Neural cell (in vitro differentiated cells): ENCODE data around the gene CYP3A7. TPM values are rescaled to one million over a fixed set of nuclear protein-coding genes. Genes with fewer than 3 reads are reported as not detected.

Experiments used
- H2AFZ ChIP-seq: fragments of 200-600, 300-800 bp; sonication (generic), shearing (Covaris generic); 2 replicates; pipeline ENCODE4 v1.6.0; 2014; ENCODE audit warnings: low read depth, mild to moderate bottlenecking, antibody characterized with exemption, low read length, moderate library complexity
- H3F3A ChIP-seq: fragments of 200-600 bp; shearing (Covaris generic); 2 replicates; pipeline ENCODE4 v1.6.1; 2016; ENCODE audit warnings: mild to moderate bottlenecking, moderate library complexity, mixed read lengths, antibody characterized with exemption, low read length; ENCODE audit not compliant: insufficient read depth, poor library complexity, severe bottlenecking
- H3K27ac ChIP-seq: fragments of 200-600, 300-800 bp; sonication (generic), shearing (Covaris generic); 2 replicates; pipeline ENCODE4 v1.5.1; 2014; ENCODE audit warnings: mild to moderate bottlenecking, low read length, moderate library complexity
- H3K27me3 ChIP-seq: fragments of 300-800, 200-600 bp; sonication (generic), shearing (Covaris generic); 2 replicates; pipeline ENCODE4 v1.6.0; 2014; ENCODE audit warnings: mild to moderate bottlenecking, low read depth, low read length, moderate library complexity; ENCODE audit not compliant: insufficient read depth
- H3K36me3 ChIP-seq: fragments of 300-800, 200-600 bp; sonication (generic), shearing (Covaris generic); 2 replicates; pipeline ENCODE4 v1.5.1; 2014; ENCODE audit warnings: mild to moderate bottlenecking, antibody characterized with exemption, low read length, moderate library complexity; ENCODE audit not compliant: insufficient read depth
- H3K4me2 ChIP-seq: fragments of 300-800, 200-600 bp; sonication (generic), shearing (Covaris generic); 2 replicates; pipeline ENCODE4 v1.6.0; 2014; ENCODE audit warnings: mild to moderate bottlenecking, low read length
- H3K4me3 ChIP-seq: fragments of 300-800, 200-600 bp; sonication (generic), shearing (Covaris generic); 2 replicates; pipeline ENCODE4 v1.5.1; 2014; ENCODE audit warnings: mild to moderate bottlenecking, low read length, moderate library complexity
- H3K79me2 ChIP-seq: fragments of 200-600 bp; shearing (Covaris generic); replicated peaks from 2 replicates; pipeline ENCODE4 v1.6.0; 2014; ENCODE audit warnings: mild to moderate bottlenecking, low read length, moderate library complexity; ENCODE audit not compliant: insufficient read depth
- H3K9ac ChIP-seq: fragments of 300-800, 200-600 bp; sonication (generic), shearing (Covaris generic); 2 replicates; pipeline ENCODE4 v1.6.1; 2016; ENCODE audit warnings: mild to moderate bottlenecking, low read length, mixed read lengths
- H3K9me2 ChIP-seq: fragments of 200-600 bp; shearing (Covaris generic); 2 replicates; pipeline ENCODE4 v1.6.1; 2016; ENCODE audit warnings: mild to moderate bottlenecking, low read length, mixed read lengths; ENCODE audit not compliant: insufficient read depth
- H3K9me3 ChIP-seq: fragments of 200-600, 300-800 bp; sonication (generic), shearing (Covaris generic); 2 replicates; pipeline ENCODE4 v1.6.1; 2016; ENCODE audit warnings: mild to moderate bottlenecking, mixed run types, low read length, moderate library complexity, mixed read lengths
- H4K20me1 ChIP-seq: fragments of 200-600 bp; shearing (Covaris generic); 2 replicates; pipeline ENCODE4 v1.6.1; 2016; ENCODE audit warnings: mild to moderate bottlenecking, mixed run types; ENCODE audit not compliant: insufficient read depth
- EP300 ChIP-seq: fragments of 450-650 bp; conservative IDR thresholded peaks from 2 replicates; pipeline ENCODE4 v1.6.1; 2014; ENCODE audit warnings: antibody characterized with exemption, mild to moderate bottlenecking, moderate library complexity; ENCODE audit not compliant: poor library complexity, severe bottlenecking
- EZH2 ChIP-seq: fragments of 200-600, 300-800 bp; shearing (Covaris generic), sonication (generic); IDR thresholded peaks from 2 replicates; pipeline ENCODE4 v1.6.1; 2014; ENCODE audit warnings: antibody characterized with exemption, low read length, borderline replicate concordance, mild to moderate bottlenecking; ENCODE audit not compliant: insufficient read depth, poor library complexity, severe bottlenecking
- MXI1 ChIP-seq: fragments of 450-650 bp; conservative IDR thresholded peaks from 2 replicates; pipeline ENCODE4 v1.6.1; 2014; ENCODE audit warnings: antibody characterized with exemption, mild to moderate bottlenecking; ENCODE audit not compliant: poor library complexity, severe bottlenecking
- POLR2AphosphoS5 ChIP-seq: IDR thresholded peaks from 2 replicates; pipeline ENCODE4 v1.6.1; 2012
- RAD21 ChIP-seq: fragments of 450-650 bp; conservative IDR thresholded peaks from 2 replicates; pipeline ENCODE4 v1.6.1; 2014; ENCODE audit warnings: antibody characterized with exemption, mild to moderate bottlenecking, moderate library complexity
- SMC3 ChIP-seq: fragments of 450-650 bp; conservative IDR thresholded peaks from 2 replicates; pipeline ENCODE4 v1.6.1; 2014; ENCODE audit warnings: antibody characterized with exemption, mild to moderate bottlenecking, moderate library complexity; ENCODE audit not compliant: poor library complexity
- TAF1 ChIP-seq: IDR thresholded peaks from 2 replicates; pipeline ENCODE4 v1.6.1; 2012; ENCODE audit warnings: low read depth
- polyA plus RNA-seq: library from polyadenylated mRNA; depleted of rRNA; stranded (reverse); fragments of >200 nt; gene quantifications from 2 replicates; pipeline ENCODE4 v1.2.3, GENCODE V29; 2014
- TF ChIP-seq, protein P1 (sequence below): IDR thresholded peaks from 2 replicates; pipeline ENCODE4 v1.6.1; 2012; ENCODE audit warnings: borderline replicate concordance
- TF ChIP-seq, protein P2 (sequence below): fragments of 450-650 bp; IDR thresholded peaks from 2 replicates; pipeline ENCODE4 v1.5.1; 2014; ENCODE audit warnings: antibody characterized with exemption, mild to moderate bottlenecking, moderate library complexity; ENCODE audit not compliant: poor library complexity, severe bottlenecking

The CYP3A7 gene
- polyA plus RNA-seq, 1 donor from 2014 or later: not detected

- H4K20me1 ChIP-seq: no peaks in the 10 kb centered on the region
- no peaks in the 10 kb centered on the region for H3K27me3 ChIP-seq
- no peak overlapping the region for H2AFZ ChIP-seq
- no peaks in the 10 kb centered on the region for H3F3A ChIP-seq
- no peaks in the 10 kb centered on the region for H3K36me3 ChIP-seq
- H3K9me3 ChIP-seq: no peaks in the 10 kb centered on the region
- H3K27ac ChIP-seq: no peak overlapping the region
- H3K4me2 ChIP-seq: no peak overlapping the region
- no peaks in the 10 kb centered on the region for H3K79me2 ChIP-seq
- no peaks in the 10 kb centered on the region for H3K9me2 ChIP-seq
- no peak for TF ChIP-seq TAF1
- TF ChIP-seq, protein P1, sequence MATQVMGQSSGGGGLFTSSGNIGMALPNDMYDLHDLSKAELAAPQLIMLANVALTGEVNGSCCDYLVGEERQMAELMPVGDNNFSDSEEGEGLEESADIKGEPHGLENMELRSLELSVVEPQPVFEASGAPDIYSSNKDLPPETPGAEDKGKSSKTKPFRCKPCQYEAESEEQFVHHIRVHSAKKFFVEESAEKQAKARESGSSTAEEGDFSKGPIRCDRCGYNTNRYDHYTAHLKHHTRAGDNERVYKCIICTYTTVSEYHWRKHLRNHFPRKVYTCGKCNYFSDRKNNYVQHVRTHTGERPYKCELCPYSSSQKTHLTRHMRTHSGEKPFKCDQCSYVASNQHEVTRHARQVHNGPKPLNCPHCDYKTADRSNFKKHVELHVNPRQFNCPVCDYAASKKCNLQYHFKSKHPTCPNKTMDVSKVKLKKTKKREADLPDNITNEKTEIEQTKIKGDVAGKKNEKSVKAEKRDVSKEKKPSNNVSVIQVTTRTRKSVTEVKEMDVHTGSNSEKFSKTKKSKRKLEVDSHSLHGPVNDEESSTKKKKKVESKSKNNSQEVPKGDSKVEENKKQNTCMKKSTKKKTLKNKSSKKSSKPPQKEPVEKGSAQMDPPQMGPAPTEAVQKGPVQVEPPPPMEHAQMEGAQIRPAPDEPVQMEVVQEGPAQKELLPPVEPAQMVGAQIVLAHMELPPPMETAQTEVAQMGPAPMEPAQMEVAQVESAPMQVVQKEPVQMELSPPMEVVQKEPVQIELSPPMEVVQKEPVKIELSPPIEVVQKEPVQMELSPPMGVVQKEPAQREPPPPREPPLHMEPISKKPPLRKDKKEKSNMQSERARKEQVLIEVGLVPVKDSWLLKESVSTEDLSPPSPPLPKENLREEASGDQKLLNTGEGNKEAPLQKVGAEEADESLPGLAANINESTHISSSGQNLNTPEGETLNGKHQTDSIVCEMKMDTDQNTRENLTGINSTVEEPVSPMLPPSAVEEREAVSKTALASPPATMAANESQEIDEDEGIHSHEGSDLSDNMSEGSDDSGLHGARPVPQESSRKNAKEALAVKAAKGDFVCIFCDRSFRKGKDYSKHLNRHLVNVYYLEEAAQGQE: no peak
- TF ChIP-seq SMC3: no peak
- TF ChIP-seq, protein P2, sequence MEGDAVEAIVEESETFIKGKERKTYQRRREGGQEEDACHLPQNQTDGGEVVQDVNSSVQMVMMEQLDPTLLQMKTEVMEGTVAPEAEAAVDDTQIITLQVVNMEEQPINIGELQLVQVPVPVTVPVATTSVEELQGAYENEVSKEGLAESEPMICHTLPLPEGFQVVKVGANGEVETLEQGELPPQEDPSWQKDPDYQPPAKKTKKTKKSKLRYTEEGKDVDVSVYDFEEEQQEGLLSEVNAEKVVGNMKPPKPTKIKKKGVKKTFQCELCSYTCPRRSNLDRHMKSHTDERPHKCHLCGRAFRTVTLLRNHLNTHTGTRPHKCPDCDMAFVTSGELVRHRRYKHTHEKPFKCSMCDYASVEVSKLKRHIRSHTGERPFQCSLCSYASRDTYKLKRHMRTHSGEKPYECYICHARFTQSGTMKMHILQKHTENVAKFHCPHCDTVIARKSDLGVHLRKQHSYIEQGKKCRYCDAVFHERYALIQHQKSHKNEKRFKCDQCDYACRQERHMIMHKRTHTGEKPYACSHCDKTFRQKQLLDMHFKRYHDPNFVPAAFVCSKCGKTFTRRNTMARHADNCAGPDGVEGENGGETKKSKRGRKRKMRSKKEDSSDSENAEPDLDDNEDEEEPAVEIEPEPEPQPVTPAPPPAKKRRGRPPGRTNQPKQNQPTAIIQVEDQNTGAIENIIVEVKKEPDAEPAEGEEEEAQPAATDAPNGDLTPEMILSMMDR: no peak
- no peak for TF ChIP-seq EZH2
- TF ChIP-seq MXI1: no peak
- TF ChIP-seq POLR2AphosphoS5: no peak
- TF ChIP-seq EP300: no peak
- TF ChIP-seq RAD21: no peak
- no peak overlapping the region for H3K9ac ChIP-seq
- no peak overlapping the region for H3K4me3 ChIP-seq
Measured at GRCh38 chr7:99762680-99763327, 27.8 kb upstream of the CYP3A7 start.

GRCh38 chr7:99755085-99755484 lies 20.1 kb upstream of the CYP3A7 start:
- Histone ChIP-seq H4K20me1 (no peaks in the 10 kb centered on the region), H3K9ac (no peak overlapping the region), H3K9me2 (no peaks in the 10 kb centered on the region), H2AFZ (no peak overlapping the region), H3K79me2 (no peaks in the 10 kb centered on the region), H3K4me2 (no peak overlapping the region), H3K36me3 (no peaks in the 10 kb centered on the region), H3F3A (no peaks in the 10 kb centered on the region), H3K27me3 (no peaks in the 10 kb centered on the region), H3K4me3 (no peak overlapping the region), H3K9me3 (no peaks in the 10 kb centered on the region), H3K27ac (no peak overlapping the region)
- TF ChIP-seq, protein P2: no peak
- TF ChIP-seq SMC3 (no peak), EP300 (no peak), RAD21 (no peak), EZH2 (no peak), POLR2AphosphoS5 (no peak), TAF1 (no peak), MXI1 (no peak)
- TF ChIP-seq, protein P1: no peak
